Nephron progenitor cell (in vitro differentiated cells): ENCODE results near the gene PRKAG2.

ENCODE experiments used
- DNase-seq: peaks from one replicate; pipeline ENCODE4 v3.0.0; 2021
- H3K27ac Mint-ChIP-seq: 2 replicates; pipeline ENCODE4 v1.8.0; 2021; ENCODE audit warnings: mild to moderate bottlenecking, moderate library complexity, mixed read lengths
- H3K27me3 Mint-ChIP-seq: 2 replicates; pipeline ENCODE4 v1.8.0; 2021; ENCODE audit warnings: mild to moderate bottlenecking, low read depth, mixed read lengths; ENCODE audit not compliant: poor library complexity
- H3K36me3 Mint-ChIP-seq: 2 replicates; pipeline ENCODE4 v1.8.0; 2021; ENCODE audit warnings: low read depth, mixed read lengths
- H3K4me1 Mint-ChIP-seq: 2 replicates; pipeline ENCODE4 v1.8.0; 2021; ENCODE audit warnings: mixed read lengths
- H3K4me3 Mint-ChIP-seq: 2 replicates; pipeline ENCODE4 v1.8.0; 2021; ENCODE audit warnings: mild to moderate bottlenecking, moderate library complexity, mixed read lengths
- H3K9me3 Mint-ChIP-seq: 2 replicates; pipeline ENCODE4 v1.8.0; 2021; ENCODE audit warnings: mild to moderate bottlenecking, moderate library complexity, mixed read lengths
- CTCF ChIP-seq: fragments of 200-600 bp; sonication (generic); IDR thresholded peaks from 2 replicates; pipeline ENCODE4 v1.5.0; 2021; ENCODE audit warnings: antibody characterized with exemption

Gene PRKAG2

GRCh38 chr7:151669762-151670161 is 207.2 kb downstream of the PRKAG2 start:
- H3K4me1 Mint-ChIP-seq = peaks cover 25% of the 10 kb centered on the region
- no peak for DNase-seq
- H3K36me3 Mint-ChIP-seq = no peaks in the 10 kb centered on the region
- no peak for TF ChIP-seq CTCF
- peaks cover 16% of the 10 kb centered on the region for H3K27me3 Mint-ChIP-seq
- no peak overlapping the region for H3K27ac Mint-ChIP-seq
- peaks cover 17% of the 10 kb centered on the region for H3K9me3 Mint-ChIP-seq
- no peak overlapping the region for H3K4me3 Mint-ChIP-seq

- no peak for DNase-seq
- Mint-ChIP-seq H3K27me3 (peaks cover 13% of the 10 kb centered on the region), H3K36me3 (no peaks in the 10 kb centered on the region), H3K4me1 (peaks cover 25% of the 10 kb centered on the region), H3K4me3 (no peak overlapping the region), H3K9me3 (peaks cover 17% of the 10 kb centered on the region), H3K27ac (no peak overlapping the region)
- no peak for TF ChIP-seq CTCF
Observed at GRCh38 chr7:151666886-151667285, 210.0 kb downstream of the PRKAG2 start.

GRCh38 chr7:151665368-151665767 is 211.5 kb downstream of the PRKAG2 start:
- Mint-ChIP-seq H3K4me3 (no peak overlapping the region), H3K36me3 (no peaks in the 10 kb centered on the region), H3K27ac (no peak overlapping the region), H3K4me1 (peaks cover 38% of the 10 kb centered on the region), H3K27me3 (peaks cover 13% of the 10 kb centered on the region), H3K9me3 (peaks cover 17% of the 10 kb centered on the region)
- DNase-seq = no peak
- TF ChIP-seq CTCF = no peak

GRCh38 chr7:151664268-151664667 is 212.6 kb downstream of the PRKAG2 start:
- no peak for DNase-seq
- Mint-ChIP-seq H3K27ac (no peak overlapping the region), H3K4me1 (peaks cover 36% of the 10 kb centered on the region), H3K4me3 (no peak overlapping the region), H3K27me3 (peaks cover 10% of the 10 kb centered on the region), H3K9me3 (peaks cover 17% of the 10 kb centered on the region), H3K36me3 (no peaks in the 10 kb centered on the region)
- TF ChIP-seq CTCF = no peak

GRCh38 chr7:151663382-151664100 is 213.4 kb downstream of the PRKAG2 start:
- no peak overlapping the region for H3K4me3 Mint-ChIP-seq
- DNase-seq = no peak
- peaks cover 29% of the 10 kb centered on the region for H3K4me1 Mint-ChIP-seq
- H3K36me3 Mint-ChIP-seq = no peaks in the 10 kb centered on the region
- H3K27ac Mint-ChIP-seq = no peak overlapping the region
- TF ChIP-seq CTCF = no peak
- H3K27me3 Mint-ChIP-seq = peaks cover 8% of the 10 kb centered on the region
- peaks cover 13% of the 10 kb centered on the region for H3K9me3 Mint-ChIP-seq

GRCh38 chr7:151662251-151662826 is 214.6 kb downstream of the PRKAG2 start:
- Mint-ChIP-seq H3K27ac (peak overlapping the region; percentile 20), H3K27me3 (peaks cover 6% of the 10 kb centered on the region), H3K4me3 (no peak overlapping the region), H3K4me1 (peaks cover 28% of the 10 kb centered on the region), H3K36me3 (no peaks in the 10 kb centered on the region), H3K9me3 (peaks cover 5% of the 10 kb centered on the region)
- DNase-seq = no peak
- no peak for TF ChIP-seq CTCF
